NB4 (cell line): Measurements from ENCODE around the gene EDC3.
A peak's percentile ranks its signal among the peaks of the same experiment; 100 is the strongest.
"Not testable (repeated sequence)": the region's sequence is repeated elsewhere in the genome, so short reads cannot be mapped to it uniquely, and the experiment has no call there.

ENCODE experiments used
- DNase-seq: peaks from one replicate; pipeline ENCODE4 v3.0.0; 2010; ENCODE audit warnings: low read depth
- H3K4me3 ChIP-seq: one replicate; pipeline ENCODE4 v1.5.1; 2011; ENCODE audit warnings: mild to moderate bottlenecking, low read depth, low read length, moderate library complexity
- CTCF ChIP-seq: IDR thresholded peaks from one replicate; pipeline ENCODE4 v1.5.1; 2012; ENCODE audit warnings: low read depth, low read length
- MAX ChIP-seq: IDR thresholded peaks from 2 replicates; pipeline ENCODE4 v1.6.1; 2011; ENCODE audit warnings: low read depth, low read length
- MYC ChIP-seq: IDR thresholded peaks from 2 replicates; pipeline ENCODE4 v1.6.1; 2011; ENCODE audit warnings: low read depth, low read length
- POLR2A ChIP-seq: IDR thresholded peaks from 2 replicates; pipeline ENCODE4 v1.6.1; 2011; ENCODE audit warnings: mild to moderate bottlenecking; ENCODE audit not compliant: insufficient read length; ENCODE audit errors: extremely low read depth

EDC3 gene, protein sequence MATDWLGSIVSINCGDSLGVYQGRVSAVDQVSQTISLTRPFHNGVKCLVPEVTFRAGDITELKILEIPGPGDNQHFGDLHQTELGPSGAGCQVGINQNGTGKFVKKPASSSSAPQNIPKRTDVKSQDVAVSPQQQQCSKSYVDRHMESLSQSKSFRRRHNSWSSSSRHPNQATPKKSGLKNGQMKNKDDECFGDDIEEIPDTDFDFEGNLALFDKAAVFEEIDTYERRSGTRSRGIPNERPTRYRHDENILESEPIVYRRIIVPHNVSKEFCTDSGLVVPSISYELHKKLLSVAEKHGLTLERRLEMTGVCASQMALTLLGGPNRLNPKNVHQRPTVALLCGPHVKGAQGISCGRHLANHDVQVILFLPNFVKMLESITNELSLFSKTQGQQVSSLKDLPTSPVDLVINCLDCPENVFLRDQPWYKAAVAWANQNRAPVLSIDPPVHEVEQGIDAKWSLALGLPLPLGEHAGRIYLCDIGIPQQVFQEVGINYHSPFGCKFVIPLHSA

GRCh38 chr15:74695597-74696397, at the start of gene EDC3:
Gene EDC3, minus strand, starts transcription at chr15:74696024. Its CDS starts 20,900 bp downstream, at chr15:74675124.
- peak within 1 kb of the TSS; percentile 88 for H3K4me3 ChIP-seq
- peak; percentile 57 for TF ChIP-seq MAX
- TF ChIP-seq CTCF: no peak
- TF ChIP-seq POLR2A: peak; percentile 68
- peak; percentile 46; the same call in 1 of the 2 replicates for TF ChIP-seq MYC
- peak; percentile 90 for DNase-seq

DNA sequence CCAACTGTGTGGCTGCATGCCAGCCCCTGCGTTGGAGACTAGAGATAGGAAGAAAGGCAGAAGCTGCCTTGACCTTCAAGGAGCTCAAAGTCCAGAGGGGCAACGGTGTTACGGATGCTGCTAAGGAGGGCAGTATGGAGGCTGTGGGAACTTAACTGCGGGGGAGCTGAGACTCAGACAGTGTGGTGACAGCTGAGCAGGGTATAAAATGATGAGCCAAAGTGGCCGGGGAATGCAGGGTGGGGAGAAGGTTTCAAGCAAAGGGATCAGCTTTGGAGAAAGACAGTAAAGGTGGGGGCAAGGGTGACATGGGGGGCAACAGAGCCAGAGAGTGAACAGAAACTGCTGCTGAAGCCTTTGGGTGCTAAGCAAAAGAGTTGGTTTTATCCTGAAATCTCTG, 46.6 kb upstream of the EDC3 start:
- peak; percentile 18 for DNase-seq
- no peak for TF ChIP-seq POLR2A
- no peak for TF ChIP-seq MAX
- TF ChIP-seq MYC: no peak
- no peak for TF ChIP-seq CTCF

DNA sequence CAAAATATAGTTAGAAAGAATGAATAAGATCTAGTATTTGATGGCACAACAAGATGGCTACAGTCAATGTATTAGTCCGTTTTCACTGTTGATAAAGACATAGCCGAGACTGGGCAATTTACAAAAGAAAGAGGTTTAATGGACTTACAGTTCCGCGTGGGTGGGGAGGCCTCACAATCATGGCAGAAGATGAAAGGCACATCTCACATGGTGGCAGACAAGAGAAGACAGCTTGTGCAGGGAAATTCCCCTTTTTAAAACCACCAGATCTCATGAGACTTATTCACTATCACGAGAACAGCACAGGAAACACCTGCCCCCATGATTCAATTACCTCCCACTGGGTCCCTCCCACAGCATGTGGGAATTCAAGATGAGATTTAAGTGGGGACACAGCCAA, 42.4 kb upstream of the EDC3 start:
- H3K4me3 ChIP-seq: not testable (repeated sequence)
- DNase-seq: peak; percentile 25

More for the DNA sequence above, 46.6 kb upstream of the EDC3 start:
- no peak overlapping the region for H3K4me3 ChIP-seq

DNA sequence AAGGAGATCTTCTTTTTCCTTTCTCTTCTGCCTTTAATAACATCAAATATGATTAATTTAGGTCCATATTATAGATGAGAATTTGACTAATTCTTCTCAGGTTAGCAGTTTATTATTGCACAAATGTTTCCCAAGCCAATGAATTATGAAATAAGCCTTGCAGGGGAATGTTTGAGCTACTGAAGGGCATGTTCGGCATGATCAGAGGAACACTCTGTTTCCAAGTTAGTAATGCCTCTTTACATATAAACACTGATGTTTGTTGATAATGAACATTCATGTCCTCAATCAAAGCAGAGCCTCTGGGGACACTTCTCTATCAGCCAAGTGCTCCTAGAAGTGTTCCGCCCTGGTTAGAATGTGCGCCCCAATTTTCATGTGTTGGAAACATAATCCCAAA, 39.5 kb upstream of the EDC3 start:
- no peak for TF ChIP-seq CTCF
- no peak for TF ChIP-seq MYC
- no peak for TF ChIP-seq MAX
- no peak for TF ChIP-seq POLR2A
- DNase-seq: no peak
- no peak overlapping the region for H3K4me3 ChIP-seq

DNA sequence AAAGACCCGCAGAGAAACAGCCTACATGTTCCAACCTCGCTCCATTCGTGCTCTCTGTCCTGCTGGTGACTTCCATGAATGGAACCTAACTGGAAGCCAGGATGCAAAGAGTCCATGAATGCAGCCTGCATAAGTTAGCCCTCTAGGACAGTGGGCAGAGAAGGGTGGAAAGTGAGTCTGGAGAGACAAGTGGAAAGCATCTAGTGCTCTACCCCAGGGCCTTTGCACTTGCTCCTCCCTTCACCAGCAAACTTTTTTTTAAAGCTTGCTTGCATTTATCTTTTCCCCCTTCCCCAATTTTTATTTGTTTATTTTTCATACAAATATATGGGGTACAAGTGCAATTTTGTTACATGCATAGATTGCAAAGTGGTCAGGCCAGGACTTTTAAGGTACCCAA, 37.4 kb upstream of the EDC3 start:
- no peak overlapping the region for H3K4me3 ChIP-seq
- DNase-seq: no peak
- TF ChIP-seq POLR2A (no peak), CTCF (no peak), MYC (no peak)

GRCh38 chr15:74732846-74733245, 37.0 kb upstream of the EDC3 start:
- TF ChIP-seq MYC: no peak
- no peak for TF ChIP-seq POLR2A
- TF ChIP-seq MAX: no peak
- TF ChIP-seq CTCF: no peak

More at GRCh38 chr15:74732846-74733245, 37.0 kb upstream of the EDC3 start:
- H3K4me3 ChIP-seq: no peak overlapping the region
- no peak for DNase-seq
